Measurements from ENCODE around the gene TRMU. TPM values are rescaled to one million over a fixed set of nuclear protein-coding genes. Genes with fewer than 3 reads are reported as not detected.

The TRMU gene
- total and polyA plus RNA-seq, 2 of the 4 experiments (the other 2 are of a cell fraction), result 19.0 to 36.4 TPM

DNA sequence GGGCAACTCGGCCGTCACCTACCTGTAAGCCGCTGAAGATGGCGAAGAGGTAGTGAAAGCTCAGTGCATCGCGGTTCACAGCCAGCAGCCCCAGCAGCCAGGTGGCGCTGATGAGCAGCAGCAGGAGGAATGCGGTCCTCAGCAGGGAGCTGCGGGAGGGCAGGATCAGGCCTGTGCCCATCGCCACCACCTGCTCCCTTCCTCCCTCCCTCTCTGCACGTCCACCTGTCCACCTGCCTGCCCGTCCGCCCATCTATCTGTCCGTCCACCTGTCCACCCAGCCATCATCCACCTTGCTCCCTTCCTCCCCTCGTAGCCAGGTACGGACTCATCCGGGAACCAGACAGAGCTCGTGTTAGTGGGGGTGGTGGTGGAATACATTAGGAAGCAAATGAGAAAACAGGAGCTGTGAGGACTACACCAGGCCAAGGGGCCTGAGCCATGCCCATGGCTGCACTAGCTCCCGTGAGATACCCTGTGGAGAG is 32.2 kb downstream of the TRMU start:
- H2AFZ ChIP-seq (replicated peaks; ENCODE audit: low read length, poor library complexity), result peak overlapping the region; percentile 5
- no peak overlapping the region for H2BK15ac ChIP-seq (ENCODE audit: low read depth, low read length)
- H3K9me1 ChIP-seq (ENCODE audit: insufficient read depth, low read length), result no peaks in the 10 kb centered on the region; the same call in 1 of the 2 replicates
- intact Hi-C loops (cut with micrococcal nuclease), result loop anchor here (1.0 kb wide), 1 partner anchor 175 kb away; no protein-coding TSS in a partner anchor
- no peaks in the 10 kb centered on the region for H4K20me1 ChIP-seq (ENCODE audit: insufficient read depth, low read length)
- H4K91ac ChIP-seq (ENCODE audit: insufficient read depth, low read depth, low read length), result no peak overlapping the region
- H3K4me2 ChIP-seq (ENCODE audit: low read depth, low read length), result no peak overlapping the region
- ChIA-PET POLR2A (ENCODE audit: unreplicated experiment) (no interaction called here), CTCF (interaction anchor here (0.5 to 2.1 kb wide), 16 partner anchors 9 to 354 kb away, joined by 3 to 26 read pairs (median 3); partner anchors contain the start of gene CELSR1)
- no peak overlapping the region for H2AK5ac ChIP-seq (ENCODE audit: low read depth, low read length)
- H3K79me1 ChIP-seq (ENCODE audit: low read depth in 1 of 2, low read length in 2 of 2), result no peaks in the 10 kb centered on the region
- no peak overlapping the region for H3K14ac ChIP-seq (replicated peaks; ENCODE audit: low read depth, low read length)
- no peak overlapping the region for H2BK20ac ChIP-seq (ENCODE audit: low read depth, low read length)
- no peak overlapping the region for H3K4me3 ChIP-seq (ENCODE audit: insufficient read depth, low read depth, low read length)
- H3K27me3 ChIP-seq (ENCODE audit: control insufficient read depth, insufficient read depth, low read length), result peaks cover 13% of the 10 kb centered on the region; the same call in 1 of the 2 replicates
- H2AK9ac ChIP-seq (replicated peaks; ENCODE audit: low read depth, low read length, poor library complexity), result peak overlapping the region; percentile 5
- H3K36me3 ChIP-seq (ENCODE audit: control insufficient read depth, insufficient read depth, low read length), result no peaks in the 10 kb centered on the region
- ATAC-seq (ENCODE audit: low read depth) (peak; percentile 93), DNase-seq (peak; percentile 40)
- no peaks in the 10 kb centered on the region for H3K4me1 ChIP-seq (ENCODE audit: control insufficient read depth, insufficient read depth, low read length)
- TF ChIP-seq POLR2A (IDR thresholded peaks at IDR 0.05; ENCODE audit: low read depth, low read length), result no peak
- TF ChIP-seq, protein P1, sequence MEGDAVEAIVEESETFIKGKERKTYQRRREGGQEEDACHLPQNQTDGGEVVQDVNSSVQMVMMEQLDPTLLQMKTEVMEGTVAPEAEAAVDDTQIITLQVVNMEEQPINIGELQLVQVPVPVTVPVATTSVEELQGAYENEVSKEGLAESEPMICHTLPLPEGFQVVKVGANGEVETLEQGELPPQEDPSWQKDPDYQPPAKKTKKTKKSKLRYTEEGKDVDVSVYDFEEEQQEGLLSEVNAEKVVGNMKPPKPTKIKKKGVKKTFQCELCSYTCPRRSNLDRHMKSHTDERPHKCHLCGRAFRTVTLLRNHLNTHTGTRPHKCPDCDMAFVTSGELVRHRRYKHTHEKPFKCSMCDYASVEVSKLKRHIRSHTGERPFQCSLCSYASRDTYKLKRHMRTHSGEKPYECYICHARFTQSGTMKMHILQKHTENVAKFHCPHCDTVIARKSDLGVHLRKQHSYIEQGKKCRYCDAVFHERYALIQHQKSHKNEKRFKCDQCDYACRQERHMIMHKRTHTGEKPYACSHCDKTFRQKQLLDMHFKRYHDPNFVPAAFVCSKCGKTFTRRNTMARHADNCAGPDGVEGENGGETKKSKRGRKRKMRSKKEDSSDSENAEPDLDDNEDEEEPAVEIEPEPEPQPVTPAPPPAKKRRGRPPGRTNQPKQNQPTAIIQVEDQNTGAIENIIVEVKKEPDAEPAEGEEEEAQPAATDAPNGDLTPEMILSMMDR (conservative IDR thresholded peaks at IDR 0.05; ENCODE audit: low read depth, low read length), result peak; percentile 87
- peak; percentile 95 for TF ChIP-seq SMC3 (IDR thresholded peaks at IDR 0.05; ENCODE audit: low read depth, low read length)
- TF ChIP-seq RAD21 (IDR thresholded peaks at IDR 0.05; ENCODE audit: low read length), result peak; percentile 77
- no peak overlapping the region for H4K5ac ChIP-seq (ENCODE audit: low read depth, low read length)
- 32% methylated on average over 6 of the region's 19 CpGs; no CpG with 5 or more reads in 1 of the 2 experiments for WGBS, 2 experiments (ENCODE audit: extremely low coverage in 2 of 2, insufficient read length in 1 of 2)
- H3K27ac ChIP-seq (ENCODE audit: insufficient read depth, low read length), result no peak overlapping the region
- no peak overlapping the region for H3K56ac ChIP-seq (ENCODE audit: extremely low read depth, insufficient read depth, low read length)
- no peak overlapping the region; the same call in 1 of the 2 replicates for H3K4ac ChIP-seq (ENCODE audit: low read depth, low read length)
- no peak overlapping the region for H3K23ac ChIP-seq (ENCODE audit: low read depth, low read length)
- in situ Hi-C loops (cut with MboI; ENCODE audit: low sequenced_read_pairs), result loop anchor here (5.0 kb wide), 1 partner anchor 175 kb away; no protein-coding TSS in a partner anchor
- H2BK120ac ChIP-seq (ENCODE audit: low read depth, low read length), result no peak overlapping the region
- H3K9ac ChIP-seq (ENCODE audit: low read depth, low read length), result no peak overlapping the region
- no peak overlapping the region for H4K8ac ChIP-seq (ENCODE audit: low read depth in 2 of 2, low read length in 2 of 2)
- no peak overlapping the region for H3K18ac ChIP-seq (ENCODE audit: low read depth, low read length)
- dilution Hi-C loops (cut with HindIII; ENCODE audit: low sequenced_read_pairs, unreplicated experiment), result no loop called here
- no TSS peak for BruUV-seq (replicated peaks)
- no peak overlapping the region for H2BK5ac ChIP-seq (ENCODE audit: low read depth, low read length, poor library complexity, severe bottlenecking)
- H3K9me3 ChIP-seq (ENCODE audit: control insufficient read depth, insufficient read depth, low read length), result no peaks in the 10 kb centered on the region
